ENCODE measurements around the gene DOK3.
A peak's percentile ranks its signal among the peaks of the same experiment; 100 is the strongest.

DOK3 gene

DNA sequence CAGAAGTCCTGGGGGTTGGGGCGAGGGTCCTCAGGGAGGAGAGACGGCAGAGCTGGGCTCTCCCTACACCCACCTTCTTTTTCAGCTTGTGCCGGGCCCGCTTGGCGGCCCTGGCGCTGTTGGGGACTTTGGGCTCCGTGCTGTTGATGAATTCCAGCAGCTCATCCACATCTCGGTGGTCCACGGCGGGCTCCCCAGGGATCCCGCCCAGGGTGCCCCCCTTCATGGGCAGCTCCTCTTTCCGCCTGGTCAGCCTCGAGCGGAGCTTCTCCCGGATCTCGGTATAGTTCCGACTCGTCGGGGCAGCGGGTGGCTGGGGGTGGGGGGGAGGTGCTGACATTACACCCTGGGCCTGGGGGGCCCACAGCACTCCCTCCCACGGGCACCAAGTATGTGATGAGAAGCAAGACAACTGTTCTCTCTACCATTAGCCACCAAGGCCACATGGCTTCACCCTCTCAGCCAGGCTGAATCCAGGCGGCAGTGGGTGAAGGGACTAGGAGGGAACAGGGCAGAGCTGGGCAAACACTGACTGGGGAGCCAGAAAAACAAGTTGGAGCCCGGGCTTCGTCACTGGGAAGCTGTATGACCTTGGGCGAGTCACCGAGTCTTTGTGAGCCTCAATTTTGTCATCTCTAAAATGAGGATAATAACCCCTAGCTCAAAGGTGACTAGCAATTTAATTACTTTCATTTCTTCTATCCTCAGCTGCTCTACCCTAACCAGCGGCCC is 21.7 kb upstream of the DOK3 start:
- no peak for DNase-seq

DNA sequence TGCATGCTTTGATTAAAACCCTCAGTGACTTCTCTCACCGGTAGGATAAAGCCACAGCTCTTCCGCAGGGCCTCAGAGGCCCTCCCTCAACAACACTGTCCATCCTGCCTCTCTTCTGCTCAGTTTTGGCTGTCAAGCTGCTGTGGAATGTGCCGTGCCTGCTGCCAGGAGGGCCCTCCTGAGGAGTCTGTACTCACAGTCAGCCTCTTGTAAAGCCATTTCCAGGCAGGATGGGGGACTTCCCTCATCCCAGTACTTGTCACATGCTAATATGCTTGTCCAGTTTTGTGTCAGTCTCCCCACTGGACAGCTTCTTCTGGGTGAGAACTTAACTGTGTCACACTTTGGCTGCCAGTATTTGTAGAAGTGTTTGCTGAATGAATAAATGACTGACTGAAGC is 21.0 kb upstream of the DOK3 start:
- no peak for DNase-seq

DNA sequence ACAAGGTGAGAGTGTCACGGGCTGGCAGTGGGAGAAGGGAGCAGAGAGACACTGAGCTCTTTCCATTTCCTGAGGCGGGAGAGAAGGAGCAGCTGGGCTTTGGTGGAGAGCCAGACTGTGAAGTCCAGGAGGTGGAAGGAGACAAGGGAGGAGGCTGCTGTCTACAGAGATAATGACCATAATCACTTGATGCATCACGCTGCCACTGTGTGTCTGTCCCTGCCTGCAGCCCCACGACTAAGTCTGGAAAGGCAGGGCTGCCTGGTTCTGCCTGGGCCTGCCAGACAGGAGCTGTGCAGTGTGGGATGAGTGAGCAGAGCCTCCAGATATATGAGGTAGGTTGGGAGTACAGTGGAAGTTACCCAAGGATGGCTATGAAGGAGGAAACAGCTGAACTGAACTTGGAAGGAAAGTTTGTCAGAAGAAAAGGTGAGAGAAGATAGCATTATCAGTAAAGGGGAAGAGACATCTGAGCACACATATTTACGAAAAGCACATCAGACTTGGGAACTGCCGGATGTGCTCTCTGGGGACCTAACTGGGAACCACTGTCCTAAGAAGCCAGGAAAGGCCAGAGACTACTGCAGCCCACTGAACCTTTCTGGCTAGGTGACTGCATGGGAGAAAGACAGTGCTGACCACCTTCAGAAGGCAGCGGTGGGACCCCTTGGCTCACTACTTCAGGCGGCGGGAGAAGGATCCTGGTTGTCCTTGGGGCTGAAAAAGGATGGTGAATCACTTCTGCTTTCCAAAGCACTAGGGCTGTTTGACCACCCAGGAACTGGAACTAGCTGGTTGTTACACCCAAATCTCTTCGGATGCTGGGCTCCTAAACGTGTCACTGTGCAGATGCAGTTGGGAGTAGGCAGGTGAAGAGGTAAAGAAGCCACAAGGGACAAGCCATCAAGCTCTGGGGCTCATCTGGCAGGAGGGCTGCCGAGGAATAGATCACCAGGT is 19.9 kb upstream of the DOK3 start:
- DNase-seq: no peak

DNA sequence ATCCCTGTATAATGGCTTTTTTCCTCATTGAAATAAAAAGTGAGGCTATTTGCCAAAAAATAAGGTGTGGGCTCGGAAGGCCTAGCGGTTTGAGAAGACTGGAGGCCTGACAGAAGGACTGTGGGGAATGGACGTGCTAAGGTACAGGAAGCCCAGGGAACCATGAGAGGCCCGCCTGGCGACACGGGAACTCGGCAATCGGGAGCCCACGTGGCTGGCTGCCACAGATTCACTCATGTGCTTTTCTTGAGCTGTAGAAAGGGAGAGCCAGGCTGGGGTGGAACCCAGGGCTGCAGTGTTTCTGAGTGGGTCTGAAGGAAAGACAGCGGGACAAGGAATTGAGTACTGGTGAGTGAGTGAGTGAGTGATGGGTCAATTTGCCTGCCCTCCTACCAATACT is 19.0 kb upstream of the DOK3 start:
- no peak for DNase-seq

DNA sequence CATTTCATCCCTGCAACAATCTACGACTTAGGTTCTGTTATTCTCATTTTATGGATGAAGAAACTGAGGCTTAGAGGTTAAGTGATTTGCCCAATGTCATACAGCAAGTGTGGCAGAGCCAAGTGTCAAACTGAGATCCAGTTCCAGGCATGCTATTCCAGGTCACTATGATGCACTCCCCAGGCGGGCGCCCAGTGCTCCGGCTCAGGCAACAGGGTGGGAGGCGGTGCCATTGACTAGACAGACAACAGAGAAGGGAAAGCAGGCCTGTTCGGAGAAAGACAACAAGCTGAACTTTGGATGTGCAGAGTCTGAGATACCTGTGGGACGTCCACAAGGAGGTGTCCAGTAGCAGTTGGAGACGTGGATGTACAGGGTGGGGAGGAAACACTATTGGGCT is 18.0 kb upstream of the DOK3 start:
- DNase-seq: no peak

DNA sequence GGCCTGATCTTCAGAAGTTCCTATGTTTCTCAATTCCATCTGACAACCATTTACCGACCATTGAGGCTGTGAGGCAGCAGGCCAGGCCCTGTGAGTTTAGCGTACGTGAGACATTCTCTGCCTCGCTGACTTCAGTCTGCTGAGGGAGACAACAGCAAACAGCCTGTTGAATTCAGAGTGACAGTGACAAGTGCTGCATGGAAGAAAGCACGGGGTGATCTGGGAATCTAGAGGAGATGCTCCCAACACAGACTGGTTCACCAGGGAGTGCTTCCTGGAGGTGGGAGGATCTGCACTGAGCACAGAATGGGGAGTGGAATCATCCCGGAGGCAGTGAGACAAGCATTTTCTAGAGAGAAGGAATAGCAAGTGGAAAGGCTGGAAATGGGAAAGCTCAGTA is 17.2 kb upstream of the DOK3 start:
- DNase-seq: no peak

DNA sequence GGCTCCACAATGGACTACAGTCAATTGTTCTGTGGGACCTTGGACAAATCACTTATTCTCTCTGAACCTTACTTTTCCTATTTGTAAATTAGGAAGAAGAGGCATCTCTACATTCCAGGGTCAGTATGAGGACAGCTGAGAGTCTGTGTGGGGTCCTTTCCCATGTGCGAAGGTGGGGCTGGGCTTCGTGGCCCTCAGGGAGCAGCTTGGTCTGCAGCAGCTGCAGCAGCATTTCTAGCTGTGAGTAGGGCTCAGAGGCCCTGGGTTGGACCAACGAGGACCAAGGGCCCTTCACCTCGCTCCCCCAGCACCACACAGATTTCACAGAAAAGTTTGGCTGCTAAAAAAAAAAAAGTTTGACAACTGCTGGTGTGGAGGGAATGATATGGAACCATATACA is 16.6 kb upstream of the DOK3 start:
- DNase-seq: no peak

DNA sequence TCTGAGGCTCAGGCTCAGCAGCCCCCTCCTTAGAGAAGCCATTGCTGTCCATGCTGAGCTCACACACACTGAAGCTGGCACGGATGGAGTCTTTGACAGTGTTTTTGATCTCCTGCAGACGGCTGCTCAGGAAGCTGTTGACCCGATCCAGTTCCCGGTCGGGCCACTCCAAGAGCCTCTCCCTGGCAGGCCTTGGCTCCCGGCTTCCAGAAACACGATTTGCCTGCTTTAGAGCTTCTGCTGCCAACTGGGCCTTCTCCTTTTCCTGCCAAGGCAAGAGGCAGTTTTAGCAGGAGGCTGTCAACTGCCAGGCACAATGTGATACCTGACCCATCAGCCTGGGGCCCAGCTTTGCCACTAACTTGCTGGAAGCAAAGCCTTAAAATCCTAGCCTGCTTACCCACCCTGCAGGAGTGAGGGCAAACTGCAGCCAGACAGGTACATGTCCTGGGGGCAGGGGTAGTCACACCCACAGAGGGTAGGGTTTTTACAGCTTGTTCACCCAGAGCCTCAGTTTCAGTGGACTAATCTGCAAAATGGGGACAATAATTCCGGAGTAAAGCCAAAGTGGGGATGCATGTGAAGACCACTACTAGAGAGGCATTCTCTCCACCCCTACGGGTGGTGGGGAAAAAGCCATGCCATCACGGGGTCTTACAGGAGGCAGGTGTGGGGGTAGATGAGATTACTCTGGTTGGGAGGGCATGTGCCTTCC is 15.5 kb upstream of the DOK3 start:
- DNase-seq: no peak

DNA sequence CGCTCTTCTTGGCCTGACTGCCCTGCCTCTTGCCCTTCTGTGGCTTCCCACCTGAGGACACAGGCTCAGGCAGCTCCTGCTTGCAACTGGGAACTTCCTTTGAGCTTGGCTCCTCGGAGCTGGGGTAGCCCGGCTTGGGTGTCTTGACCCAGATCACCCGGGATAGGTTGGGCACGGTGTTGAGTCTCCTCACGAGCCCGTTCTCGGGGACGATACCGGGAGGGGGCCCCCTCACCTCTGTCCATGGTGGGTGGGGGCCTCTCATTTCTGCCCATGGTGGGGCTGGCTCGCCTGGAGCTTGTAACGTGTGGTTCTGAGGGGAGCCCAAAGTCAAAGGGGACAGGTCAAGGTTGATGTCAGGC is 14.9 kb upstream of the DOK3 start:
- no peak for DNase-seq

DNA sequence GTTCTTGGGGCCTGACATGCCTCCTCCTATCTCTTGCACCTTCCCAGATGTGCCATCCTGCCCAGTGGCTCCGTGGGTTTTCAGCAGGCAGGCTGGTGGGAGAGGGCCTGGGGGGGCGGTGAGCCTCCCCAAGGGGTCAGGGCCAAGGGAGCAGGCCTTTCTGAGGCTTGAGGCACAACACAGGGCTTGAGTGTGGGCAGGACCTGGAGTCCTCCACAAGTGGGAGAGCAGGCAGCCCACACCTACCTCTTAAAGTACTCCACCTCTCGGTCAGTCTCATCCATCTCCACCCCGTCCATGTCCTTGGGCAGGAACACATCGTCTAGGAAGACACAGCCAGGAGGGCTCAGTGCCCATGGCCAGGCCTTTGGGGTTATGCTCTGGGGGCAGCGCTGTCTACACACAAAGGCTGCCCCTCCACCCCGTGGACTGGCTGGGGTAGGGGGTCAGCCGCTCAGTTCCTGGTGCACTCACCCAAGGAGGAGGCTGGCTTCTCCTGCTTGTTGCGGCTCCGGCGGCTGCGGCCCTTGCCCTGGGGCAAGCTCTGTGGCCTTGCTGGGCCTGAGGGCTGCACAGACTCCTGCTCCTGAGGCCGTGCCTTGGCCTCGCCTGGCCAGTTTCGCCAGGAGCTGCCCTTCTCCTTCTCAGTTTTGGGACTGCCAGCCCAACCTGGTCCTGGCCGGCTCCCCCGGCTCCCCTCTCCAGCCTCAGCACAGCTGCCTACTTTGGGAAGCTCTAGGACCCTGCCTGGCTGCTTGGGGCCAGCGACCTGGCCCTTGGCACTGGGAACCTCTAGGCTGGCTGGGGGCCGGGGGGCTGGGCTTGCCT is 14.3 kb upstream of the DOK3 start:
- no peak for DNase-seq

DNA sequence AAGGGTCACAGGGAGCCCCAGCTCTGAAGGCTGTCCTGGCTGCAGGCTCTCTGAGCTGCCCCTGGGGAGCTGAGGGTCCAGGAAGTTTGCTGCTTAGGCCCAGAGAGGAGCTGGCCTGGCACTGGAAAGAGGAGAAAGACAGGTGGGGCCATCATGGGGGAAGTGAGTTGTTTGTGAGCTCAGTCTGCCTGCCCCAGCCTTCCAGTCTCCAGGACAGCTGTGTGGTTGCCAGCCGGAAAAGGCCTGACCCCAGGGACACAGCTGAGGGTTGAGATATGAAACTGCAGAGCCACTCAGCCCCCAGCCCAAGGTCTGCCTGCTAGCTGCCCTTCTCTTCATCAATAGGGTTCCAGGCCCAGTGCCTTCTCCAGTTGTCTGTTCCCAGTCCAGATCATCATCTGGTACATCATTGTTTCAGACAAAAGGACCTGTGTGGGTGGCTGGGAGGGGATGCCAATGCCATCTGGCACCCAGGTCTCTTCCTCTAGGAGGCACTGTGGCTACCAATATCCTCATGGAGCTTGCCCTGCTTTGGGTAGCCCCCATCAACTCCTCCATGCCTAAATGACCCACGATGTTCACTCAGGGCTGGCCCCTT is 11.4 kb upstream of the DOK3 start:
- no peak for DNase-seq

DNA sequence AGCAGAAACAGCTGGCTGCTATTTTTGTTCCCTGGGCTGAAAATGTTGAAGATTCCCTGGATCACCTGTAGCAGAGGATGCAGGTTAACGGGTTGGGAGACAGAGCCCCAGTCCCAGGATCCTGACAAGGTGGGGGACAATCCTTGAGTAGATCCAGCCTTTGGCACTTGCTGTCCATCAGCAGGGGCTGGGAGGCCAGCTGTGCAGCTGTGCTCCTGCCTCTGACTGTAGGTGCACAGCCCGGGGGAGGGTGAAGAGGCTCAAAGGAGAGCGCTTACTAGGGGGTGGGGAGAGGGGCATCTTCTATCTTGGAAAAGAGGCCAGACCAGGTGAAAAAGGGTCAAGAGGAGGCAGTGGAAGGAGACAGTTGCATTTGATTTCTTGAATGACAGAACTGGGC is 10.6 kb upstream of the DOK3 start:
- DNase-seq: no peak

DNA sequence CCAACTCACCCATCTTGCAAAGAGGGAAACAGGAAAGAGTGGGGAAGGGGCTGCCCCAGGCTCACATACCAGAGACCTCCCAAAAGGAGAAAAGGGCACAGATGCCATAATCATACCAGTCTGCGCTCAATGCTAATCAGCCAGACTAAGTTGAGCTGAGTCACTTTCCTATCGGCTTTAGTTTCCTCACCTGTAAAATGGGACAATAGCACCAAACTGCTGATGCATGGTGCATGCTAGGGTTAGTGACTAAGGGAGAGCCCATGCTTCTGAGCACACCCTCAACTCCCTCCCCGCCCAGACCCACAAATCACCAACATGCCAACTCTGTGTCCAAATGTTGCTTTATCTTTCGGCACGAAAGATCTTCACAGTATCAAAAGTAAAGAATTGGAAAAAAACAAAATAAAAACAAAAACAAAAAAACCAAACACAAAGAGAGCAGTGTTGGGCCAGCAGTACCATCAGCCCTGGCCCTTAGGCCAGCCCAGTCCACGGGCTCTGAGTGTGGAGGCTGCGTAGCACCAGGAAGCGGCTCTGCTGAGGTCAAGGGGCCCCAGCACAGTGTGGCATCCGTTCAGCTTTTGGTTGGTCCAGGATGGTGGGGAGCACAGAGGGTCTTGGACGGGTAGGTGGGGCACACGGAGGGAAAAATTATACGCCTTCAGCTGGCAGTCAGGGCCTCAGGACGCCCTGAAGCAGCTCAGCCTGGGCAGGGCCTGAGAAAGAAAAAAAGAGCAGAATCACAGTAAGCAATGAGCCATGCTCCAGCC is 10.0 kb upstream of the DOK3 start:
- DNase-seq: no peak

DNA sequence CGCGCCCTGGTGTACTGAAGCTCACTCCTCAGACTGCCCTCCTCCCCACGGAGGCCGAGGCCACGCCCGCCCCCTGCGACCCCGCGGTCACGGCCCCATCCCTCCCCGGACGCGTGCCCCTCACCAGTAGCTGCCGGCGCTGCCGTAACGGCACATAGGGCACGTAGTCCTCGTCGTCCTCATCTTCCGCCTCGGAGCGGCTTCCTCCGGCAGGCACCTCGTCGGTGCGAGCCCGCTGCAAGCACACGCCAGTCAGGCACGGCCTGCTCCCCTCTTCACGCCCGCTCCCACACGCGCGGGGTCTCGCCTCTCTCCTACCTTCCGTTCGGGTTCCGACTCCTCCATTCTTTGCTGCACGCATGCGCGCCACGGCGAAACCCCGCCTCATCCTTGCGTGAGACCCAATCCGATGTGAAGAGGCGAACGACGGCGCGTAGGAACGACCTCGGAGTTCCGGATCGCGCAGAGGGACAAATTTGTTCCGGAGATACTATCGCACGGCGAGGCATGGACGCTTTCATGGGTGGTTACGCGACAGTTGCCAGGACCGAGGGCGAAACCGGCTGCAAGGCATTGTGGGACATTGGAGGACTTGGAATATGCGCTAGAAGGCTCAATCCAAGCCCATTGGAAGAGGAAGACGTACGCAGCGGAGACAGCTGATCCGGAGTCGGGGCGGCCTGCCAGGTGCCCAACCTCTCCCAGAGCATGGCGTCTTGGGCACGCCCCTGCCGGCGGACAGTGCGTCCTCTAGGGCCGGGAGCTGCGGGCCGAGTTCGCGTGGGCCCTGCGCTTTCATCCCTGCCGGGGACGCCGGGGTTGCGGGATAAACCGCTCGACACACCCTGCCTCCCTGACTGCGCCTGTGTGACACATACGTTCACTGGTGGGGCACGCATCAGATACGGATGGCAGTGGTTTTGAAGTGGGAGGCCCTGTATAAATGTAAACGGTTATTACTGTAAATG is 7.3 kb upstream of the DOK3 start, which contains the start of gene DDX41:
Gene DDX41 (minus strand): TSS at position 361 of the 968 bp plus-strand sequence. CDS start 16 bp downstream, at position 345.
- DNase-seq: peak; percentile 99

DNA sequence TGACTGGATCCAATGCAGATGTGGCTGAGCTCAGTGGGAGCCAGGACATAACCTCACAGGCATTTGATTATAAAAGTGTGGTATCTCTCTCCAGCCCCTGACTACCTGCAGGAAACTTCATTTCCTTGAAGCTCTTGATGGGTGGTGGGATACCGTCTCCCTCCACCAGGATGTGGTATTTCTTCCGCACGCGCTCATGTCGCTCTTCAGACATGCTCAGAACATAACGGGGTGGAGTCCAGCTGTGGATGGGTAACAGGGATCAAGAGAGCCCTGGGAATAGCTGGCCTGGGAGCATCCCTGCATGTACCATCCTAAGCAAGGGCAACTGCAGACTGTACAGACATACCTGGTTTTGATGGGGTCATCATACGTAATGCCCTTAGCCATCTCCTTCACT is 6.0 kb upstream of the DOK3 start:
- DNase-seq: no peak

DNA sequence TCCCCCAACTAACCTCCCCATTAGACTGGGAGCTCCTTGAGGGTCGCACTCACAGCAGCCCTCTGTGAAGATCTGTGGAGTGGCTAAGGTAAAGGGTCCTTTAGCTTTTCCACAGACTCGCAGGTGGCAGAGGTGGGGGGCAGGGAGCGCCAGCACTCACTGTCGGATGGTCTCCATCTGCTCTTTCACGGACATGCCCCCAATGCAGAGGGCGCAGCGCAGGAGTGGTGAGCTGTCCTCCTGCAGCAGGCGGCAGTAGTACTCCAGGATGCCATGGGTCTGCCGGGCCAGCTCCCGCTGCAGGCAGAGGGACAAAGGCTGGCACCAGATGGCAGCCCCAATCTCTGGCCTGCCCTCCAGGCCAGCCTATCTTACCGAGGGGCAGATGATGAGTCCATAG is 4.9 kb upstream of the DOK3 start:
- DNase-seq: no peak

DNA sequence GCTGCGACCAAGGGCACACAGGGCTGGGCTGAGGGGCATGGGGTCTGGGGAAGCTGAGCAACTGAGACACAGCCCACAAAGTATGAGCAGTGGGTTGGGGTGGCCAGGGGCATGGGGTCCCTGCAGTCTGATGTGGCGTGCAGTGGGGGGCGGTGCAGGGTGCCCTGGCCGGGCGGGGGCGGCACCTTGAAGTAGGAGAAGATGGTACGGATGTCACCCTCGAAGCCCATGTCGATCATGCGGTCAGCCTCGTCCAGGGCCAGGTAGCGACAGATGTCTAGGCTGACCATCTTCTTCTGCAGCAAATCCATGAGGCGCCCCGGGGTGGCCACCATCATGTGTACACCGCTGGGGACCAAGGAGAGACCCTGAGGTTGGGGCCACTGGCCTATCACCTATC is 3.9 kb upstream of the DOK3 start:
- no peak for DNase-seq

DNA sequence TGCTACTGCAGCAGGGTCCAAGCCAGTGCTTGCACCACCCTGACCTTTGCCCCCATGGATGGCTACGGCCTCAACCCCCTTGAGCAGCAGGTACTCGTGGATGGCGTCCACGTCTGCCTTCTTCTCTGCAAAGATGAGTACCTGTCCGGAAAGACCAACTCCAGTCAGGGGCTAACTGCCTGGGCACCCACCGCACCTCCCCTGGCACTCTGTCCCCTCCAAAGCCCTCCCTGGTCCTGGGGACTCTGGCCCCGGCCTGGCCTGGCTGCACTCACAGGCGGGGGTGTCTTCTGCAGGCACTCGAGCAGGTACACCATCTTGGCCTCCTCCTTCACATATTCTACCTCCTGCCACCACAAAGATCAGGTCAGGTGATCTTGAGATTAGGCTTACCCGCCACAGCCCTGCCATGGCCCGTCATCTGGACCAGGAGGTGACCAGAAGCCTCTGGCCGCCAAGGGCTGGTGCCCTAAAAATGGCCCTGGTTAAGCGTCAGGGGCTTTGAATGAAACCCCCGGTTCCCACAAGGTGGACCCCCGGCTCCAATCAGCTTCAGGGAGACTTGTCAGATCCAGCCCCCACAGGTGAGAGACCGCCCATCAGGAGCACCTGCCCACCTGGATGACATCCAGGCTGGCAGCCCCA is 3.2 kb upstream of the DOK3 start:
- no peak for DNase-seq

DNA sequence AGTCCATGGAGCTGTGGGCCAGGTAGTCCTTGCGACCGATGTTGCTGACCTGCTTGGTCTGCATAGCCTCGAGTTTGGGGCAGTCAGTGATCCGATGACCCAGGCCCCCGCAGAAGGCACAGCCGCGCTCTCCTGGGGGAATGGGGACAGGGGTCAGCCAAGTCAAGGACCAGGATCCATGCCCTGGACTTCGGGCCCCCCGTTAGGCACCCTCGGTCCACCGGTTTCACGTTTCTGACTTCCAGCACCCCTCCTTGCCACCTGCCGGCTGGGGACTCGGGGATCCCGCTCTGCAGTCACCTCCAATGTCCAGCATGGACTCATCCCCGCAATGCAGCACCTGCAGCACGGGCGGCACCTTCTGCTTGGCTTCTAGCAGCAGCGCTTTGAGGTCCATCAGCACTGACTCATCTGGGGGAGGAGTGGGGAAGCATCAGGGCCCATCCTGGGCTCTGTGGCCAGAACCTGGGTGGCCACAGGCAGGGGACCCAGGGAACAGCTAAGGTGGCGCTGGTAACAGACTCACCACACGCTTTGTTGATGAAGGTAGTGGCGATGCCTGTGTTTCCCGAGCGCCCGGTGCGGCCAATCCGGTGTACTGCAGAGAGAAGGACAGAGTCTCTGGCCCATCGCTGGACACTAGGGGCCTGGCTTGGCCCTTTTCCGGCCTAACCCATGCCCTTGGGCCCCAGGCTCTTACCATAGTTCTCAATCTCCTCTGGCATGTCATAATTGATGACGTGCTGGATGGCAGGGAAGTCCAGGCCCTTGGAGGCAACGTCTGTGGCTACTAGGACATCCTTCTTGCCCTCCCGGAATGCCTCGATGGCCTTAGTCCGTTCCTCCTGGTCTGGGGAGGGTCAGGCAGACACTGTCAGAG is 2.4 kb upstream of the DOK3 start:
- DNase-seq: no peak

All from NCI-H226 (cell line).